Stimulated activated CD8-positive, alpha-beta memory T cell treated with anti-CD3 and anti-CD28 coated beads, Interleukin-4, amount 100 ng/mL, for 1 hour (primary cell): Measurements from ENCODE around the gene PTX4.

ENCODE experiments used
- DNase-seq, 2 donors: peaks; one replicate each; pipeline ENCODE4 v3.0.0-alpha.2; 2020; ENCODE audit warnings: low read depth in 2 of 2, low spot score in 1 of 2

Gene PTX4

GRCh38 chr16:1524366-1524765 is 35.6 kb upstream of the PTX4 start:
- DNase-seq = no peak

GRCh38 chr16:1523581-1524245 is 35.0 kb upstream of the PTX4 start:
- DNase-seq = no peak

- no peak for DNase-seq
Observed at GRCh38 chr16:1520461-1520860, 31.7 kb upstream of the PTX4 start.

GRCh38 chr16:1519831-1520230 is 31.1 kb upstream of the PTX4 start:
- DNase-seq = no peak

- no peak for DNase-seq
Observed at GRCh38 chr16:1518626-1519135, 29.9 kb upstream of the PTX4 start.

GRCh38 chr16:1514507-1514906 is 25.8 kb upstream of the PTX4 start:
- DNase-seq = no peak

- no peak for DNase-seq
Observed at GRCh38 chr16:1512774-1513173, 24.0 kb upstream of the PTX4 start.

GRCh38 chr16:1511662-1512569 is 23.2 kb upstream of the PTX4 start:
- no peak for DNase-seq

GRCh38 chr16:1510941-1511351 is 22.2 kb upstream of the PTX4 start:
- no peak for DNase-seq

GRCh38 chr16:1510272-1510671 is 21.5 kb upstream of the PTX4 start:
- no peak for DNase-seq

- DNase-seq = no peak
Observed at GRCh38 chr16:1509307-1510221, 20.8 kb upstream of the PTX4 start.

GRCh38 chr16:1508494-1509187 is 19.9 kb upstream of the PTX4 start:
- DNase-seq = no peak

GRCh38 chr16:1506494-1507213 is 17.9 kb upstream of the PTX4 start:
- DNase-seq = no peak

GRCh38 chr16:1505912-1506311 is 17.2 kb upstream of the PTX4 start:
- no peak for DNase-seq

GRCh38 chr16:1505073-1505844 is 16.5 kb upstream of the PTX4 start:
- no peak for DNase-seq

- no peak for DNase-seq
Observed at GRCh38 chr16:1503110-1503955, 14.6 kb upstream of the PTX4 start.

- DNase-seq = no peak
Observed at GRCh38 chr16:1502092-1503004, 13.6 kb upstream of the PTX4 start.
